ENCODE data around the gene OBSL1.
A peak's percentile ranks its signal among the peaks of the same experiment; 100 is the strongest.

Gene OBSL1

GRCh38 chr2:219571311-219572236 lies at the start of gene OBSL1:
Gene OBSL1, minus strand, starts transcription at chr2:219571539. Its CDS starts 307 bp downstream, at chr2:219571232.
- H3K4me3 ChIP-seq (ENCODE audit: low read depth, low read length), result peak within 1 kb of the TSS; percentile 63
- TF ChIP-seq, protein P1, sequence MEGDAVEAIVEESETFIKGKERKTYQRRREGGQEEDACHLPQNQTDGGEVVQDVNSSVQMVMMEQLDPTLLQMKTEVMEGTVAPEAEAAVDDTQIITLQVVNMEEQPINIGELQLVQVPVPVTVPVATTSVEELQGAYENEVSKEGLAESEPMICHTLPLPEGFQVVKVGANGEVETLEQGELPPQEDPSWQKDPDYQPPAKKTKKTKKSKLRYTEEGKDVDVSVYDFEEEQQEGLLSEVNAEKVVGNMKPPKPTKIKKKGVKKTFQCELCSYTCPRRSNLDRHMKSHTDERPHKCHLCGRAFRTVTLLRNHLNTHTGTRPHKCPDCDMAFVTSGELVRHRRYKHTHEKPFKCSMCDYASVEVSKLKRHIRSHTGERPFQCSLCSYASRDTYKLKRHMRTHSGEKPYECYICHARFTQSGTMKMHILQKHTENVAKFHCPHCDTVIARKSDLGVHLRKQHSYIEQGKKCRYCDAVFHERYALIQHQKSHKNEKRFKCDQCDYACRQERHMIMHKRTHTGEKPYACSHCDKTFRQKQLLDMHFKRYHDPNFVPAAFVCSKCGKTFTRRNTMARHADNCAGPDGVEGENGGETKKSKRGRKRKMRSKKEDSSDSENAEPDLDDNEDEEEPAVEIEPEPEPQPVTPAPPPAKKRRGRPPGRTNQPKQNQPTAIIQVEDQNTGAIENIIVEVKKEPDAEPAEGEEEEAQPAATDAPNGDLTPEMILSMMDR (IDR thresholded peaks at IDR 0.05; ENCODE audit: low read depth, low read length), result no peak

- TF ChIP-seq, protein P1 (IDR thresholded peaks at IDR 0.05; ENCODE audit: low read depth, low read length), result no peak
- H3K4me3 ChIP-seq (ENCODE audit: low read depth, low read length), result no peak overlapping the region
Measured at GRCh38 chr2:219620546-219620945, 49.2 kb upstream of the OBSL1 start.

DNA sequence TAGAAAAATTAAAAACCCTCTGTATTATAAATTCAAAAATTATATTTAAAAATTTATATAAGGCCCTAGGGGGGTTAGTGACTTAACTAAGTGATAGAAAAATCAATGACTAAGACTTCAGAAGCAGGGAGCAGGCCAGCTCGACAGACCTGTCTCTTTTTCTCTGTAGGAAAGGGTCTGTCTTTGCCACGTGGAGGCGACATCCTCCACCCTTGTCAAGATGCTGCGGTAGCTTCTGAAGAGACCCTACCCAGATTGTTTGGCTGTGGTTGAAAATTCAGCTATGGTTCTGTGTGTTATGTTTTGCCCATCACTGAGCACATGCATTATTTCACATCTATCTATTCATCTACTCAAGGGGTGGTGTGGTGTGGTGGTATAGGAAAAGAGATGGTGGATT lies 47.9 kb upstream of the OBSL1 start:
- H3K4me3 ChIP-seq (ENCODE audit: low read depth, low read length), result no peak overlapping the region

DNA sequence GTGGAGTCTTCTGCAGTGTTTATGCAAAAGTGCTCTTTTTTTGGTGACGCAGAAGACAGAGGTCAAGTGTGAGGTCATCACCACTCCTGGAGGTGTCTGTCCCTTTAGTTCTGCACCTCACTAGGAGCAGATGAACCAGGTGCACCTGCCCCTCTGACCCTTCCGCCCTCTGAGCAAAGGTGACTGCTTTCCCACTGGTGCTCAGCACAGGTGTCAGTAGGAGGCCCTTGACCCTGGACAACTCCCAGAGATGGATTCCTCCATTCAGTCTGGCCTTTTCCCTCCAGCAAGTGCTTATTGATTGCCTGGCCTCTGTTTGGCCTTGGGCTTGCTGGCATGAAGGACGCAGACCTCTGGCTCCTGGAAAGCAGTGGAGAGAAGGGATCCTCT lies 47.4 kb upstream of the OBSL1 start:
- TF ChIP-seq, protein P1 (IDR thresholded peaks at IDR 0.05; ENCODE audit: low read depth, low read length), result no peak
- no peak overlapping the region for H3K4me3 ChIP-seq (ENCODE audit: low read depth, low read length)

More for the DNA sequence above, 47.9 kb upstream of the OBSL1 start:
- TF ChIP-seq, protein P1 (IDR thresholded peaks at IDR 0.05; ENCODE audit: low read depth, low read length), result no peak

DNA sequence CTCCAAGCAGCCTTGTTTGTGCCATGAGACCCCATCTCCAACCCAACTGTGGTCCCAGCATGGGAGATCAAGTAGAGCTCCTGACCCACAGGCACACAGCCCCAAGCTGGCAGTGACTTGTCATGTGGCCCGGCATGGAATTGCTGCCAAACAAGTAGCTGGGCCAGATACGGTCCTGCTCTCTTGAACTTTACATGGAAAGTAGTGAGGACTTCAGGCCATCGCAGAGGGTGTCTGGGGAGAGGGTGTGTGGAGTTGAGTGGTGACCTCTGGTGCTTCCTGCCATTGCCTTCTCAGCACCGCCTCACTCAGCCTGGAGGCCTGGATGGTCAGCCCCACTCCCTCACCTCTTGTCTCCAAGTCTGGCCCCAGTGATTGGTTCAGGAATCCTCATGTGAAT lies 45.2 kb upstream of the OBSL1 start:
- no peak overlapping the region for H3K4me3 ChIP-seq (ENCODE audit: low read depth, low read length)

DNA sequence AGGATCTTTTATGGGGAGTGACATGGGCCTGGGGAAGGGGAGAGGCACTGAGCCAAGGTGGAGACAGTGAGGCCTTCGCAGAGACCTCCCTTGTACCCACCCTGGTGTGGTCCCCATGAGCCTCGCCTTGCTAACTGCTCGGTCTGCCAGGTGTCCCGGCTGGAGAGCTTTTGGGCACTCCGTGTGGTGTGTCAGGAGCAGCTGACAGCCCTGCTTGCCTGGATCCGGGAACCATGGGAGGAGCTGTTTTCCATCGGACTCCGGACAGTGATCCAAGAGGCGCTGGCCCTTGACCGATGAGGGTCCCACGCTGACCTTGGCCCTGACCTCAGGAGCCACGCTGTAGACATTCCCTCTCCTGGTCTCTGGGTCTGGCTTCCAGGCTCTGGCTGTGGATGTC lies 44.6 kb upstream of the OBSL1 start:
- TF ChIP-seq, protein P1 (IDR thresholded peaks at IDR 0.05; ENCODE audit: low read depth, low read length), result no peak
- H3K4me3 ChIP-seq (ENCODE audit: low read depth, low read length), result no peak overlapping the region

More for the DNA sequence above, 45.2 kb upstream of the OBSL1 start:
- TF ChIP-seq, protein P1 (IDR thresholded peaks at IDR 0.05; ENCODE audit: low read depth, low read length), result no peak

DNA sequence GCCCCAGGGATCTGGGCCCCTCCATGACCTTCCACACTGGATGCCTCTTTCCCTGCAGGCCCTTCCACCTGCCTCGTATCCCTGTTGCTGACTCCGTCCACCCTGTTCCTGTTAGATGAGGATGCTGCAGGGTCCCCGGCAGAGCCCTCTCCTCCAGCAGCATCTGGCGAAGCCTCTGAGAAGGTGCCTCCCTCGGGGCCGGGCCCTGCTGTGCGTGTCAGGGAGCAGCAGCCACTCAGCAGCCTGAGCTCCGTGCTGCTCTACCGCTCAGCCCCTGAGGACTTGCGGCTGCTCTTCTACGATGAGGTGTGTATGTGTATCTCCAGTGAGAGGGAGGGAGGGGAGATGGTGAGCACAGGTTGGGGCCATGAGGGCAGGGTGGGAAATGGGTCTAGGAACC lies 43.7 kb upstream of the OBSL1 start:
- no peak overlapping the region for H3K4me3 ChIP-seq (ENCODE audit: low read depth, low read length)
- TF ChIP-seq, protein P1 (IDR thresholded peaks at IDR 0.05; ENCODE audit: low read depth, low read length), result no peak

Data from WI38 (cell line).